Nephron (organoid): ENCODE results near the gene ABLIM1.

Source experiments
- H3K27ac Mint-ChIP-seq, 3 experiments: 2 replicates each; pipeline ENCODE4 v1.8.0; 2020; ENCODE audit warnings: mixed read lengths in 3 of 3, mild to moderate bottlenecking in 2 of 3, moderate library complexity in 1 of 3
- H3K27me3 Mint-ChIP-seq: 2 replicates; pipeline ENCODE4 v1.8.0; 2021; ENCODE audit warnings: low read depth, mild to moderate bottlenecking, moderate library complexity, mixed read lengths
- H3K36me3 Mint-ChIP-seq: 2 replicates; pipeline ENCODE4 v1.8.0; 2020; ENCODE audit warnings: low read depth, mixed read lengths
- H3K4me1 Mint-ChIP-seq: 2 replicates; pipeline ENCODE4 v1.8.0; 2020; ENCODE audit warnings: mixed read lengths
- H3K4me3 Mint-ChIP-seq, 3 experiments: 2 replicates each; pipeline ENCODE4 v1.8.0; 2020; ENCODE audit warnings: mild to moderate bottlenecking in 3 of 3, mixed read lengths in 3 of 3, moderate library complexity in 2 of 3
- H3K9me3 Mint-ChIP-seq: 2 replicates; pipeline ENCODE4 v1.8.0; 2020; ENCODE audit warnings: mixed read lengths
- TF ChIP-seq, protein P1 (sequence below), 3 experiments: fragments of 200-600 bp; sonication (generic); IDR thresholded peaks; one replicate each; pipeline ENCODE4 v1.5.0; 2021; ENCODE audit warnings: antibody characterized with exemption in 3 of 3; ENCODE audit not compliant: unreplicated experiment in 3 of 3

Gene ABLIM1

DNA sequence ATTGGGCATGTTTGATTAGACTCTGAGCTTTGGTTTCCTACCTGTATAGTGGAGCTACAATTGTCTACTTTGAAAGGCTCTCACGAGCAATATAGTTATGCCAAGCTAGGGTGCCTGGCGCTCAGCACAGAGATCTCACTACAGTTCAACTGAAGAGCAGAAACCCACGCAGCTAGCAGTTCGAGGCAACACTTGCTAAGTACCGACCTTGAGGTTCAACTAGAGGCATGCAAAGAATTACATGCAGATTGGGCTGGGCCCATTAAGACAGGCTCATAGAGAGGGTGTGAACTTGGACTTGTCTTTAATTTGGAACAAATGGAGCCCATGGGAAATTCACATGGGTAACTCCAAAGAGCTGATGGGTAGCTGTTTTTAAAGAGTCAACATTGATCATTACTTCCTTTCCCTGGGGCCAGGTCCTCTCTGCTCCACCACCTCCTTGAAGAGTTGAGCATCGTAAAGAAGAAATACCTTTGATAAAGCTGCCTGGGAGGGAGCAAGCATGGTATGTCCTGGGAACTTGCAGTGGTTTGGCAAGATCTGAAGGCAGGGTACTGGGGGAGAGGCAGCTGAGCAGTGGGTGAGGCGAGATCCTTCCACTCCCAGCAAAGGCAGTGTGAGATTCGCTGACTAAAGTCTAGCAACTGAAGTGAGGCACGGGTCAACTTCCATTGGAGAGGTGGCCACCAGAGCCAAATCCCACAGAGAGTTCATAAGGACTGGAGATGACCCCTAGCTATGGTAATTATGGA is 228.3 kb downstream of the ABLIM1 start:
- H3K27me3 Mint-ChIP-seq, result peaks cover 15% of the 10 kb centered on the region
- no peaks in the 10 kb centered on the region for H3K9me3 Mint-ChIP-seq
- TF ChIP-seq, protein P1, sequence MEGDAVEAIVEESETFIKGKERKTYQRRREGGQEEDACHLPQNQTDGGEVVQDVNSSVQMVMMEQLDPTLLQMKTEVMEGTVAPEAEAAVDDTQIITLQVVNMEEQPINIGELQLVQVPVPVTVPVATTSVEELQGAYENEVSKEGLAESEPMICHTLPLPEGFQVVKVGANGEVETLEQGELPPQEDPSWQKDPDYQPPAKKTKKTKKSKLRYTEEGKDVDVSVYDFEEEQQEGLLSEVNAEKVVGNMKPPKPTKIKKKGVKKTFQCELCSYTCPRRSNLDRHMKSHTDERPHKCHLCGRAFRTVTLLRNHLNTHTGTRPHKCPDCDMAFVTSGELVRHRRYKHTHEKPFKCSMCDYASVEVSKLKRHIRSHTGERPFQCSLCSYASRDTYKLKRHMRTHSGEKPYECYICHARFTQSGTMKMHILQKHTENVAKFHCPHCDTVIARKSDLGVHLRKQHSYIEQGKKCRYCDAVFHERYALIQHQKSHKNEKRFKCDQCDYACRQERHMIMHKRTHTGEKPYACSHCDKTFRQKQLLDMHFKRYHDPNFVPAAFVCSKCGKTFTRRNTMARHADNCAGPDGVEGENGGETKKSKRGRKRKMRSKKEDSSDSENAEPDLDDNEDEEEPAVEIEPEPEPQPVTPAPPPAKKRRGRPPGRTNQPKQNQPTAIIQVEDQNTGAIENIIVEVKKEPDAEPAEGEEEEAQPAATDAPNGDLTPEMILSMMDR (IDR thresholded peaks at IDR 0.05; ENCODE audit: unreplicated experiment in 3 of 3), result no peak
- H3K4me1 Mint-ChIP-seq, result peaks cover 6% of the 10 kb centered on the region
- H3K4me3 Mint-ChIP-seq, result no peak overlapping the region
- H3K36me3 Mint-ChIP-seq, result peaks cover 34% of the 10 kb centered on the region
- no peak overlapping the region for H3K27ac Mint-ChIP-seq

DNA sequence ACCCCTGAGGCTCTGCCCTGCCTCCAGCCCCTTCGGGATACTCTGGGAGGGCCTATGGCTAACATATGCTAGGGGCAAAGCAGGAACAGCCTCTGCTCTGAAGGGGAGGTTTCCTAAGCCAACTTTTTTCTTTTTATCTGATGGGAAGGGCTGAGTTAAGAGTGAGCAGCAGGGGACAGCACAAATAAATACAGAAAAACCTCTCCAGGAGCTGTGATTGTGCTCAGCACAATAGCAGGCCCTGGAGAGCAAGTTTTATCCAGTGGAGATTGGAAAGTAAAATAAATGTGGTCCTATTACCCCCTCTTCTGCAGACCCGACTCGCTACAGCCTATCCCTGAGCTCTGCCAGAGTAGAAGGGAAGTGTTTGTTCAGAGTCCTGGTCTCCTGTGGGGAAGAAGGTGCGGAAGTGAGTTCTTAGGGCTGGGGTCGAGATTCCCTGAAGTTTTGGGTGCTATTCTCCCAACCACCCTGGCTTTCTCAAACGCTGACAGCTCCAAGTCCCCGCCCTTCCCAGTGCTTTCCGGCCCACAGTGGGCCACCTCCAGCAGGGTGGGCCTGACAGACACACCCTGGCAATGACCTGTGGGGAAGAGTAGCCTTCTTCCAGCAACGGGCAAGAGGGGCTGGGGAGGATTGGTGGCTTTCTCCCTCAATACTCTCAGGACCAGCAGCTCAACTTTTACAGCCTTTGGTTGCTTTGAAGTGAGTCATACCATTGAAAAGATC is 230.8 kb downstream of the ABLIM1 start:
- Mint-ChIP-seq H3K9me3 (no peaks in the 10 kb centered on the region), H3K27me3 (peaks cover 18% of the 10 kb centered on the region), H3K27ac (no peak overlapping the region), H3K4me3 (no peak overlapping the region), H3K36me3 (peaks cover 19% of the 10 kb centered on the region), H3K4me1 (peaks cover 6% of the 10 kb centered on the region)
- TF ChIP-seq, protein P1 (IDR thresholded peaks at IDR 0.05; ENCODE audit: unreplicated experiment in 3 of 3), result peak in 2 of 3 experiments; percentile 9 to 13

DNA sequence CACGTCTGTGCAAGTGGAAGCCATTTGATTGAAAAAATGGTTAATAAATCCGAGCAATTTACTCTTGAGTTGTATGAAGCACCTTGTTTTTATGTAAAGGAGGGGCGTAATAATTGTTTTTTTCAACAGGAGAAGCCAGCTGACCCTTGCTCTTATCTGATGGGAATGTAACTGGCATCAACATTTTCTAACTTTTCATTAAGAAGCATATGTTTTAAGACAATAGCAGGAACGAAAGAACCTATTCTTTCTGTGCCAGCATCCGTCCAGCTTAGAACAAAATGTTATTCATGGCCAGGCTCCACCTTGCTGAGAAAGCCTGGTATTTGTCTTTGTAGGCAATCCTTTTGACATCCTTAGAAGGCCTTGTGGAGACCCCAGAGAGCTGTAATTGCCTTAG is 231.6 kb downstream of the ABLIM1 start:
- TF ChIP-seq, protein P1 (IDR thresholded peaks at IDR 0.05; ENCODE audit: unreplicated experiment in 3 of 3), result no peak
- Mint-ChIP-seq H3K36me3 (peaks cover 15% of the 10 kb centered on the region), H3K9me3 (no peaks in the 10 kb centered on the region), H3K27me3 (peaks cover 18% of the 10 kb centered on the region), H3K27ac (no peak overlapping the region), H3K4me1 (peaks cover 6% of the 10 kb centered on the region), H3K4me3 (no peak overlapping the region)

DNA sequence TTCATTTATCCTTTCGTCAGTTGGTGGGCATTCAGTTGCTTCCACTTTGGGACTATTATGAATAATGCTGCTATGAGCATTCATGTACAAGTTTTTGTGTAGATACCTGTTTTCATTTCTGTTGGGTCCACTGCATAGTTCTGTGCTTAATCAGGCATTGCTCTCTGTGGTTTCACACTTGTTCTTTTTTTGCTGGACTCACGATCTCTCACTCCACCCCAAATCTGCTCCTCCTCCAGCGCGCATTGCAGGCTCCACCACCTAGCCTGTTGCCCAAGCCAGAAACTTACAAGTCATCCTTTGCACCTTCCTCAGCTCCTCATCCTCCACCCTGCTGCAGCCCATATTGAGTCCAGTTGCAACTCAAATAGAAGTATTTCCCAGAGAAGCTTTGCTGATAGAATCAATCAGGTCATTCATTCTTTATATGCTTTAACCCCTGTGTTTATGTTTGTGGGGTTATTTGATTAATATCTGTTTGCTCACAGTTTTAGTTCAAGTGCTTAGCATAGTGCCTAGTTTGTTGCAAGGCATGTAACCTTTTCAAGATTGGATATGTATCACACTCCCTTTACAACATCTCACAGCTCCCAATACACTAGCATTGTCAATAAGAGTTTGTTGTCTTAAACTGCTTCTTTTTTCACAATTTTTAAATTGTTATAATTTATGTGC is 237.1 kb downstream of the ABLIM1 start:
- Mint-ChIP-seq H3K9me3 (no peaks in the 10 kb centered on the region), H3K4me3 (no peak overlapping the region), H3K27me3 (peaks cover 16% of the 10 kb centered on the region), H3K36me3 (no peaks in the 10 kb centered on the region), H3K4me1 (no peaks in the 10 kb centered on the region), H3K27ac (no peak overlapping the region)
- TF ChIP-seq, protein P1 (IDR thresholded peaks at IDR 0.05; ENCODE audit: unreplicated experiment in 3 of 3), result no peak

DNA sequence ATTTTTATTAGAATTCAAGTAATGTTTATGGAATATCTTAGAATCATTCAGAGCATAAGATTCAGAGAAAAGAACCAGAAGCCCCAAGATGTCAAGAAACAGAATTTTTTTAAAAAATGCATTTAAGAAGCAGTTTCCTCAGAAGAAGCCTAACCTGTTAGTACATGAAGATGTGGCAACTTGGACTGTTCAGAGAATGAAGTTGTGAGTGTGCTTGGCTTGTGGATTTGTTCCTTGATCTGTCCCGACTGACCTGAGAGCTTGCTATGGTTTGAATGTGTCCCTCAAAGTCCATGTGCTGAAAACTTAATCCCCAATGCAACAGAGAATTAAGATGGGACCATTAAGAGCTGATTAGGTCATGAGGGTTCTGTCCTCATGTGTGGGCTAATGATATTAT is 240.0 kb downstream of the ABLIM1 start:
- Mint-ChIP-seq H3K36me3 (no peaks in the 10 kb centered on the region), H3K27me3 (peaks cover 16% of the 10 kb centered on the region), H3K27ac (no peak overlapping the region), H3K4me3 (no peak overlapping the region), H3K9me3 (peaks cover 4% of the 10 kb centered on the region), H3K4me1 (peaks cover 4% of the 10 kb centered on the region)
- TF ChIP-seq, protein P1 (IDR thresholded peaks at IDR 0.05; ENCODE audit: unreplicated experiment in 3 of 3), result no peak
